ENCODE measurements around the gene N4BP3. TPM values are rescaled to one million over a fixed set of nuclear protein-coding genes. Genes with fewer than 3 reads are reported as not detected.
"Not testable (repeated sequence)": the region's sequence is repeated elsewhere in the genome, so short reads cannot be mapped to it uniquely, and the experiment has no call there.

Gene N4BP3
- polyA plus RNA-seq, 3 donors from 2014 or later, result 0.07 to 0.10 TPM; not detected in 1

DNA sequence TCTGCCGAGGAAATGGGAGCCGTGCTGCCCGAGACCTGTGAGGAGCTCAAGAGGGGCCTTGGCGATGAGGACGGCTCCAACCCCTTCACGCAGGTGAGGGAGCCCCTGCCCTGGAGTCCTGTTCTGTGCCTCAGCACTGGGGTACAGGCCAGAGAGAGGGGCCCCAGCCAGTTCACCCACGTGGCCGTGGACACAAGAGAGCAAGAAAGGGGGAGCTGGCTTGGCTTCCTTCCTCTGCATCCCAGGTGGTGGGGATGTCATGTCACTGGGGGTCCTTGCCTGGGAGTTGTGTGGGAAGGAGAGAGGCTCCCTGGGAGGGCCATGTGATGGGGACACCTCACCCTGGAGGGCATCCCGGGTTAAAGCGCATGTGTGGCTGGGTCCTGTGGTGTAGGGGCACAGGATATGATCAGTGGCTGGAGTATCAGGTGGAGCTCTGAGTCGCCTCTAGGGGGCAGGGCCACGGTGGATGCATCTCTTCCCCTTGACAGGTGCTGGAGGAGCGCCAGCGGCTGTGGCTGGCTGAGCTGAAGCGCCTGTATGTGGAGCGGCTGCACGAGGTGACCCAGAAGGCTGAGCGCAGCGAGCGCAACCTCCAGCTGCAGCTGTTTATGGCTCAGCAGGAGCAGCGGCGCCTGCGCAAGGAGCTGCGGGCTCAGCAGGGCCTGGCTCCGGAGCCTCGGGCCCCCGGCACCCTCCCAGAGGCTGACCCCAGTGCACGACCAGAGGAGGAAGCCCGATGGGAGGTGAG is 7.5 kb downstream of the N4BP3 start:
- peaks cover 0 to 2% (median 0%) of the 10 kb centered on the region in 6 donors for H3K9me3 Mint-ChIP-seq
- peak overlapping the region in 4 of 6 donors; percentile 72 to 83 (median 82) for H3K27ac Mint-ChIP-seq
- DNase-seq, result peak; percentile 67 to 74 (median 72)
- no peaks in the 10 kb centered on the region for H3K36me3 Mint-ChIP-seq
- peak overlapping the region in 3 of 5 donors; percentile 18 to 48 (median 38) for H3K4me3 Mint-ChIP-seq
- peaks cover 22 to 36% (median 30%) of the 10 kb centered on the region in 3 donors for H3K27me3 Mint-ChIP-seq (ENCODE audit: low read depth in 3 of 3)
- peaks cover 23 to 29% of the 10 kb centered on the region in 2 donors for H3K4me1 Mint-ChIP-seq

DNA sequence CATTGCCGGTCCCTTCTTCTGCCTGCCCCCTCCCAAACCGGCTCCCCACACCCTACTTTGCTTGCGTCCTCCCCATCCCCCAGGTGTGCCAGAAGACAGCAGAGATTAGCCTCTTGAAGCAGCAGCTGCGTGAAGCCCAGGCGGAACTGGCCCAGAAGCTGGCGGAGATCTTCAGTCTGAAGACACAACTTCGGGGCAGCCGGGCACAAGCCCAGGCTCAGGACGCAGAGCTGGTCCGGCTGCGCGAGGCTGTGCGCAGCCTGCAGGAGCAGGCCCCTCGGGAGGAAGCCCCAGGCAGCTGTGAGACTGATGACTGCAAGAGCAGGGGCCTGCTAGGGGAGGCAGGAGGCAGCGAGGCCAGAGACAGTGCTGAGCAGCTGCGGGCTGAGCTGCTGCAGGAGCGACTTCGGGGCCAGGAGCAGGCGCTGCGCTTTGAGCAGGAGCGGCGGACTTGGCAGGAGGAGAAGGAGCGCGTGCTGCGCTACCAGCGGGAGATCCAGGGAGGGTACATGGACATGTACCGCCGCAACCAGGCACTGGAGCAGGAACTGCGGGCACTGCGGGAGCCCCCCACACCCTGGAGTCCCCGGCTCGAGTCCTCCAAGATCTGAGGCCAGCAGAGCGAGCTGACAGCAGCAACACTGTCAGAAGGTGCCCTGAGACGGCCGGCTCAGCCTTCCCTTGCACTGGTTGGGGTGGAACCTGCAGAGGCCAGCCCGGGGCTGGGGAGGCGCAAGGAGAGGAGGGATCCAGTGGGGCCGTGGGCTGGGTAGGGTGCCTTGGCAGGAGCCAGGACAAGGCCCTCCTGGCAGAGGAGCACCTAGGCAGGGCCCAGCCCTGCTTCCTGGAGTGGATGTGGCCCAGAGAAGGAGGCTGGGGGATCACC is 8.3 kb downstream of the N4BP3 start:
- peaks cover 0 to 2% (median 0%) of the 10 kb centered on the region in 6 donors for H3K9me3 Mint-ChIP-seq
- H3K27ac Mint-ChIP-seq, result no peak overlapping the region
- H3K4me1 Mint-ChIP-seq, result peaks cover 15 to 21% of the 10 kb centered on the region in 2 donors
- H3K4me3 Mint-ChIP-seq, result no peak overlapping the region
- peaks cover 18 to 29% (median 27%) of the 10 kb centered on the region in 3 donors for H3K27me3 Mint-ChIP-seq (ENCODE audit: low read depth in 3 of 3)
- no peaks in the 10 kb centered on the region for H3K36me3 Mint-ChIP-seq
- no peak for DNase-seq

DNA sequence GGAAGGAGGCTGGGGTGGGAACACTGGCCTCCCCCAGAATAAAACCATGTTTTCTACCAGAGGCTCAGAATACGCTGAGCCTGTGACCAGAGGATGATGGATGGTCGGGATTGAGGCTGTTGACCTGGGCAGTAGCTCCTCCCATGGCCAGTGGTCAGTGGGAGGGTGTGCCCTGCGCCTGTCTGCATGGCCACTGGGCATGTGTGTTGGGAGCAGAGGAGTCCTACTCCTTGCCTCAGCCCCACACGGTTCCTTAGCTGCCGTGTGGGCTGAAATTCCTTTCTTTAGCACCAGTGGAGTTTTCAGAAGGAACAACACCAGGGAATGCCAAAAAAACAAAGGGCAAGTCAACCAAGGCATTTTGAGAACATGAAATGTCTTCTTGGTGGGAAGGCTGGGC is 9.0 kb downstream of the N4BP3 start:
- H3K9me3 Mint-ChIP-seq, result peaks cover 0 to 2% (median 0%) of the 10 kb centered on the region in 6 donors
- peaks cover 8 to 14% of the 10 kb centered on the region in 2 donors for H3K4me1 Mint-ChIP-seq
- peaks cover 13 to 24% (median 22%) of the 10 kb centered on the region in 3 donors for H3K27me3 Mint-ChIP-seq (ENCODE audit: low read depth in 3 of 3)
- H3K27ac Mint-ChIP-seq, result no peak overlapping the region
- no peak for DNase-seq
- no peaks in the 10 kb centered on the region for H3K36me3 Mint-ChIP-seq
- no peak overlapping the region for H3K4me3 Mint-ChIP-seq

DNA sequence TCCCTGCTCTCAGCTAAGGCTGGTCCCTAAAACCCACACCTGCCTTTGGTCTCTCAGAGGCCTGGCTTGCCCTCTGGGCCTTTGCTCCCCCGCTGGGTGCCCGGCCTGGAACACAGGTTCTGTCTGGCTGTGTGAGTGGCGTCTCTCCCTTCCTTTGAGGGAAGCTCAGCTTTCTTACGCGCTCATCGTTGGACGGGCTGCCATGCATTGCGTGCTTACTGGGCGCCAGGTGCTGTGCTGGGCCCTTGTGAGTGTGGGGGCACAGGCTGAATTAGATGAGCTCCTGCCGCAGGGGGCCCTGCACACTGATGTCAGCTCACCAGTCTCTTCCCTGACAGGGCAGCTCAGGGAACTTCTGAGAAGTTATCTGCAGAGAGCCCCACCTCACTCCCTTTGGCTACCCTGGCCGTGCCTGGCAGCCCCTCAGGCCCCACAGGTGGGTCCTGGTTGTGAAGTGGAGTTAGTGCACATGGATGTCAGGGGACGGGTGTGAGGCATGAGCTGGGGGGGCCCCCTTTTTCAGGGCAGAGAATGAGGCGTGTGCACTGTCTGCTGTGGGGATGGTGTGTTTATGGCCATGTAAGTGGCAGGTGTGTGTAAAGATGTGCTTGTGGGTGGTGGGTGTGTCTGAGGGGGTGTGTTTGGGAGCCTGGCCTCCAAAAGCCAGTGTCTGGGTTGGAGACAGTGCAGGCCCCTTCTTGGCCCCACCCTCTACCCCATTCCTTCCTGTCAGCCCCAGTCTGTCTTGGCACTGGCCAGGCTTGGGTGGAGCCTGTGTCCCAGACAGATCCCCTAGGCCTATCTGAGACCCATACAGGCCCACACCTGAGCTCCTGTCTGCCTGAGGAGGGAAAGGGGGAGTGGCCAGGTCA is 10.0 kb downstream of the N4BP3 start:
- Mint-ChIP-seq H3K27ac (no peak overlapping the region), H3K4me1 (peaks cover 8% of the 10 kb centered on the region in 2 donors), H3K36me3 (no peaks in the 10 kb centered on the region), H3K9me3 (peaks cover 0 to 2% (median 0%) of the 10 kb centered on the region in 6 donors), H3K27me3 (ENCODE audit: low read depth in 3 of 3) (peaks cover 13 to 31% (median 21%) of the 10 kb centered on the region in 3 donors), H3K4me3 (no peak overlapping the region)
- no peak for DNase-seq

DNA sequence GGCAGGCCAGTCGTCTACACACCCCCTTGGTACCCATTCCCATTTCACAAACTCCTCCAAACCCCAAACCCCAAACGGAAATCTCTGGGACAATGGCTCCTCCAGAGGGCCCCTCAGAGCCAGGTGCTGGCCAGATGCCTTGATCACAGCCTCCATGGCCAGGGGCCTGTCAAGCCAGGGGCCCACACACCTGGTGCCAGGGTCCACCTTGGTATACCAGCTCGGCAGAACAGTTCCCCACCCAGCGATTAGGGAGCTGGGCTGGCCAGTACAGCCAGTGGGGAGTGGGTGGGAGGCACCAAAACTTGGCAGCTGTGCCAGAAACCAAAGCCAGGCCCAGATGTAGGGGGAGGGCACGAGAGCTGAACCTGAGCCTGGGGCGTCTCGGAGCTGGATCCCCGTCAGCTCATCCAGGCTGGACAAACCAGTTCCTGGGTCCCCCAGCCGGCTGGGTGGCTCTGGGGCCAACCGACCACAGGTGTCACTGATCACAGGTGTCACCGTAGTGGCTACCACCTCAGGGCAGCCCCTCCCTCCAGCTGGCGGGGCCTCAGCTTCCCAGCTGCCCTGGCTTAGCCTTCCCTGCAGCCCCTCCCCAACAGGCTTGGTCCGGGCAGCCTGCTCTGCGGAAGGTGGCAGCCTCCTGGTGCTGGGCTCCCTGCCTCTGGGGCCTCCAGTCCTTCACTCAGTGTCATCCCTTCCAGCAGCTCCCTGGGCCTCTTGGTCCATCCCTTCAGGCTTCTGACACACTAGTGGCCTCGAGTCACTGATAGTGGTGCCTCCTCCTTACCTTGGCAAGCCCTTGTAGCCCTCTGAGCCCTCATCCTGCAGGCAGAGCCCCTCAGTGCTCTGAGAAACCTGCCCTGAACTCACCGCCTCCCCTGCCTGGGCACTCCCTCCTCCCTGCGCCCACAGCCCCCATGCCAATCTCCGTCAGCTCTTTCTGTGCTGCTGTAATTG is 10.9 kb downstream of the N4BP3 start:
- H3K9me3 Mint-ChIP-seq, result peaks cover 0 to 2% (median 0%) of the 10 kb centered on the region in 6 donors
- H3K4me1 Mint-ChIP-seq, result peaks cover 6 to 8% of the 10 kb centered on the region in 2 donors
- H3K4me3 Mint-ChIP-seq, result no peak overlapping the region
- DNase-seq, result no peak
- no peak overlapping the region for H3K27ac Mint-ChIP-seq
- peaks cover 11 to 25% (median 19%) of the 10 kb centered on the region in 3 donors for H3K27me3 Mint-ChIP-seq (ENCODE audit: low read depth in 3 of 3)
- H3K36me3 Mint-ChIP-seq, result no peaks in the 10 kb centered on the region

DNA sequence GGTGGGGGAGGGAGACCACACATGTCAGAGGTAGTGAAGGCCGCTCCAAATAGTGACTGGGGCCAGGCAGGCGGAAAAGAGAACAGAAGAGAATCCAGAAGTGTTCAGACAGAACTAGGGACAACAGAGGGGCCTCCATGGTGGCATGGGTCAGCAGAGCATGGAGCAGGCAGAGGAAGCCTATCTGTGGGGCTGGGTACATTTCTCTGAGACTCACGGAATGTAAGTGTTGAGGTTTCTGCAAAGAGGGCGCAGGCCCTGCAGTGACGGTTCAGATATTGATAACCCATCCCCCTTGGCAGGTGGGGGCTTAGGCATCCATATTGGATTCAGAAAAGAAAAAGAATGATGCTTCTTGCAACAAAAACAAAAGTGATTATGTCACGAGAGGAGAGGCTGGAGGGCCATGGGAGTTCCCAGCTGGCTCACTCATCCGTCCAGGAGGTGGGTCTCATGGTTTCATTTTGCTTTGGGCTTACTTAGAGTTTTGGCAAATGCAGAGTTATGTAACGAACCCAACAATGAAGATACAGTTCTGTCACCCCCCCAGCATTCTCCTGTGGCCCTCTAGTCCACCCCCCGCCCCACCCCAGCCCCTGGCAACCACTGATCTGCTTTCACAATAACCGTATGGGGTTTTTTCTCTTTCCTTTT is 12.0 kb downstream of the N4BP3 start:
- no peaks in the 10 kb centered on the region for H3K36me3 Mint-ChIP-seq
- H3K9me3 Mint-ChIP-seq, result peaks cover 0 to 2% (median 0%) of the 10 kb centered on the region in 6 donors
- H3K27me3 Mint-ChIP-seq (ENCODE audit: low read depth in 3 of 3), result peaks cover 13 to 23% (median 22%) of the 10 kb centered on the region in 3 donors
- peaks cover 8 to 10% of the 10 kb centered on the region in 2 donors for H3K4me1 Mint-ChIP-seq
- no peak for DNase-seq
- H3K4me3 Mint-ChIP-seq, result no peak overlapping the region
- H3K27ac Mint-ChIP-seq, result no peak overlapping the region

DNA sequence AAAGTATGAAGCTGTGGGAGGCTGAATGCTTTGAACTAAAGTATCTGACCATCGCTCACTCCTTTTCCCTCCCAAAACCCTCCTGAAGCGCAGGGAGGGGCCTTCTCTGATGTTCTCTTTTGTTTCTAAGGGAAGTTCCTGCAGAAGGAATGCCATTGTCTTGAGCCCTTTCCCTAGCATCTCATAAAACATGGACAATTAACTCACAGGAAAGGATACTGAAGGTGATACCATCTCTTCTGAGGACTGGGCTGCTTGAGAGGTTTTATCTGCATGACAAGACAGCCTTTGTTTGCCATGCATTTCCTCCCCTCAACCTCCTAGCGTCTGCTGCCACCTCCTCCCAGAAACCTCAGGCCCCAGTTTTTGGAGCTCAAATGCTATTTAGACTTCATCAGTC is 13.2 kb downstream of the N4BP3 start:
- Mint-ChIP-seq H3K27ac (no peak overlapping the region), H3K4me3 (no peak overlapping the region), H3K27me3 (ENCODE audit: low read depth in 3 of 3) (peaks cover 10 to 19% (median 17%) of the 10 kb centered on the region in 3 donors), H3K36me3 (no peaks in the 10 kb centered on the region), H3K4me1 (peaks cover 5 to 10% of the 10 kb centered on the region in 2 donors), H3K9me3 (peaks cover 0 to 2% (median 0%) of the 10 kb centered on the region in 6 donors)
- DNase-seq, result no peak

DNA sequence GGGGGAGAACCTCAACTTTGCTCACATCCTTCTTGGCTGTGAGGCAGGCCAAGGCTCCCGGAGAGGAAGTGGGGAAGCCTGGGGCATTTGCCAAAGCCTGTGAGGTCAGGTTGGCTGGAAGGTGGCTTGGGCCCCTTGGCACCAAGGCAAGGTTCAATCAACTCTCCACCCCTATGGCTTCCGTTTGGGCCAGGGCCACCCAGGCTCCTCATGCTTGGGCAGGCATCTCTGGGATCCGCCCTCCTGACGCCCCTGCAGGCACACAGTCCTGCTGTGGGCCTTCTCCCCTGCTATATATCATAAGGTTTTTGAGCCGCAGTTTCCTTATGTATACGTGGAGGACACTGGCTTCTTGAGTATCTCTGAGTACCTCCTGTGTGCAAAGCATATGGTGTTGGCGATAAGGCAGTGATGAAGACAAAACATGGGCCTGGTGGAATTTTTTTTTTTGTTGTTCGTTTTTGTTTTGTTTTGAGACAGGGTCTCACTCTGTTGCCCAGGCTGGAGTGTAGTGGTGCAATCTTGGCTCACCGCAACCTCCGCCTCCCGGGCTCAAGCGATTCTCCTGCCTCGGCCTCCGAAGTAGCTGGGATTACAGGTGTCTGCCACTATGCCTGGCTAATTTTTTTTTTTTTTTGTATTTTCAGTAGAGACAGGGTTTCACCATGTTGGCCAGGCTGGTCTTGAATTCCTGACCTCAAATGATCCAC is 14.1 kb downstream of the N4BP3 start:
- not testable (repeated sequence) for DNase-seq, H3K36me3 Mint-ChIP-seq, H3K4me3 Mint-ChIP-seq, H3K9me3 Mint-ChIP-seq, H3K27ac Mint-ChIP-seq
- Mint-ChIP-seq H3K4me1 (peaks cover 10 to 18% of the 10 kb centered on the region in 2 donors), H3K27me3 (ENCODE audit: low read depth in 3 of 3) (peaks cover 12 to 17% (median 15%) of the 10 kb centered on the region in 3 donors)

DNA sequence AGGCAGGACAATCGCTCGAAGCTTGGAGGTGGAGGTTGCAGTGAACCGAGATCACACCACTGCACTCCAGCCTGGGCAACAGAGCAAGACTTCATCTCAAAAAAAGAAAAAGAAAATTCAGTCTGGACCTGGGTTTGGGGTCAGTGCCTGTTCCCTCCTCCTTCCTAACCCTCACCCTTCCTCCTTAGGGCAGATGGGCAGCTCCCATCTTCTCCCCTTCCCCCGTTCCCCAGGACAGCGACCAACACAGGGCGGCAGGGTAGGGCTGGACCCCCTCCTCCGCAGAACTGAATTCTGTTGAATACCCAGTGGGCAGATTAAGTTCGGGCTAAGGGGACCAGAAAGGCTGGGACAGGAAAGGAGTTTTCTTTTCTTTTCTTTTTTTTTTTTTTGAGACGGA is 16.0 kb downstream of the N4BP3 start:
- peaks cover 6 to 15% (median 13%) of the 10 kb centered on the region in 3 donors for H3K27me3 Mint-ChIP-seq (ENCODE audit: low read depth in 3 of 3)
- H3K4me3 Mint-ChIP-seq, result peak overlapping the region in 4 of 5 donors; percentile 17 to 55 (median 34)
- H3K4me1 Mint-ChIP-seq, result peaks cover 10 to 18% of the 10 kb centered on the region in 2 donors
- H3K9me3 Mint-ChIP-seq, result peaks cover 0 to 2% (median 0%) of the 10 kb centered on the region in 6 donors
- H3K36me3 Mint-ChIP-seq, result peaks cover 0 to 8% (median 5%) of the 10 kb centered on the region in 3 donors
- no peak for DNase-seq
- H3K27ac Mint-ChIP-seq, result no peak overlapping the region

DNA sequence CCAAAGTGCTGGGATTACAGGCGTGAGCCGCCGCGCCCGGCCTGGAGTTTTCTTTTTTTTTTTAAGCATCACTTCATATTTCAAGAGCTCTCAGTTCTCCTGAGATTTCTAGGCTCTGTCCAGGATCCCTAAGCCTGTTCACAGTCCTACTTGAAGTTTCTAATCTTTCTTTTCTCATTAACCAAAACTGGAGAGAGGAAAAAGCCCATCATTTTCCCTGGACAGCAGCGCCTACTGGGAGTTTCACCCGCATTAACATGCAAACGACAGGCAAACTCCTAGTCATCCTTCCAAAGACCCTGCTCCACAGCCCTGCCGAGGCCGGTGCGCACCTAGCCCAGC is 16.9 kb downstream of the N4BP3 start:
- not testable (repeated sequence) for DNase-seq

More for the DNA sequence above, 16.9 kb downstream of the N4BP3 start:
- Mint-ChIP-seq H3K4me3 (peak overlapping the region; percentile 63 to 79 (median 76)), H3K36me3 (peaks cover 0 to 10% (median 6%) of the 10 kb centered on the region in 3 donors), H3K27ac (peak overlapping the region in 5 of 6 donors; percentile 31 to 78 (median 68)), H3K4me1 (peaks cover 10 to 18% of the 10 kb centered on the region in 2 donors), H3K27me3 (ENCODE audit: low read depth in 3 of 3) (peaks cover 6 to 13% (median 12%) of the 10 kb centered on the region in 3 donors)
- H3K9me3 Mint-ChIP-seq, result not testable (repeated sequence)
